Activated CD8-positive, alpha-beta T cell treated with anti-CD3 and anti-CD28 coated beads, Interleukin-2, amount 10 ng/mL, durations not matched to agents 7 days and 5 days (primary cell): ENCODE data around the gene TTR. TPM values are rescaled to one million over a fixed set of nuclear protein-coding genes. Genes with fewer than 3 reads are reported as not detected.

Experiments
- ATAC-seq: fragments of 150-1000 bp; cut with Tn5 transposase; one replicate; pipeline ENCODE4 v1.10.0; 2021; ENCODE audit warnings: moderate library complexity
- CTCF ChIA-PET: fragments of 350-600 bp; sonication (Branson Sonifier 250); formaldehyde crosslinking; loops from one replicate; lab custom pipeline; 2021; ENCODE audit warnings: antibody characterized with exemption; lab: Charles Lee
- POLR2A ChIA-PET: fragments of 350-600 bp; sonication (Branson Sonifier 250); formaldehyde crosslinking; loops from one replicate; lab custom pipeline; 2021; ENCODE audit warnings: antibody characterized with exemption; lab: Charles Lee
- DNase-seq: peaks from one replicate; pipeline ENCODE4 v3.0.0-alpha.2; 2020
- H3K27ac Mint-ChIP-seq: one replicate; pipeline ENCODE4 v1.8.0; 2021; ENCODE audit warnings: mild to moderate bottlenecking, mixed read lengths
- H3K27me3 Mint-ChIP-seq: one replicate; pipeline ENCODE4 v1.8.0; 2021; ENCODE audit warnings: low read depth, mixed read lengths
- H3K36me3 Mint-ChIP-seq: one replicate; pipeline ENCODE4 v1.8.0; 2021; ENCODE audit warnings: low read depth, mixed read lengths
- H3K4me1 Mint-ChIP-seq: one replicate; pipeline ENCODE4 v1.8.0; 2021; ENCODE audit warnings: low read depth, mixed read lengths
- H3K4me3 Mint-ChIP-seq: one replicate; pipeline ENCODE4 v1.8.0; 2021; ENCODE audit warnings: mild to moderate bottlenecking, mixed read lengths
- H3K9me3 Mint-ChIP-seq: one replicate; pipeline ENCODE4 v1.8.0; 2022; ENCODE audit warnings: mixed read lengths; ENCODE audit not compliant: insufficient read depth
- total RNA-seq, 2 experiments: library from RNA; stranded (reverse); gene quantifications; one replicate each; pipeline ENCODE4 v1.2.3, GENCODE V29; 2021

TTR gene
- not detected for total RNA-seq

- ChIA-PET CTCF (no interaction called here), POLR2A (no interaction called here)
- ATAC-seq: no peak
- H3K36me3 Mint-ChIP-seq: no peaks in the 10 kb centered on the region
- no peak for DNase-seq
- no peaks in the 10 kb centered on the region for H3K9me3 Mint-ChIP-seq
- no peak within 1 kb of the TSS for H3K27ac Mint-ChIP-seq
- H3K27me3 Mint-ChIP-seq: peaks cover 2% of the 10 kb centered on the region
- H3K4me3 Mint-ChIP-seq: no peak within 1 kb of the TSS
- no peaks in the 10 kb centered on the region for H3K4me1 Mint-ChIP-seq
Measured at GRCh38 chr18:31591628-31592027, at the start of gene TTR. Gene TTR, plus strand, starts transcription at chr18:31591877. Its CDS starts 26 bp downstream, at chr18:31591903.

GRCh38 chr18:31546476-31546875 lies 45.2 kb upstream of the TTR start:
- H3K9me3 Mint-ChIP-seq: no peaks in the 10 kb centered on the region
- ATAC-seq (no peak), DNase-seq (no peak)
- CTCF ChIA-PET: no interaction called here
- H3K27ac Mint-ChIP-seq: no peak overlapping the region
- no peaks in the 10 kb centered on the region for H3K36me3 Mint-ChIP-seq
- no peaks in the 10 kb centered on the region for H3K4me1 Mint-ChIP-seq
- POLR2A ChIA-PET: no interaction called here
- H3K4me3 Mint-ChIP-seq: no peak overlapping the region
- H3K27me3 Mint-ChIP-seq: no peaks in the 10 kb centered on the region

GRCh38 chr18:31548853-31549252 lies 42.8 kb upstream of the TTR start:
- Mint-ChIP-seq H3K27ac (no peak overlapping the region), H3K4me1 (no peaks in the 10 kb centered on the region), H3K9me3 (no peaks in the 10 kb centered on the region), H3K4me3 (no peak overlapping the region), H3K27me3 (peaks cover 2% of the 10 kb centered on the region), H3K36me3 (no peaks in the 10 kb centered on the region)
- DNase-seq: no peak
- ATAC-seq: no peak
- POLR2A ChIA-PET: no interaction called here
- CTCF ChIA-PET: interaction anchor here (1.7 kb wide), 1 partner anchor 174 kb away, joined by 6 read pairs; no protein-coding TSS in a partner anchor

GRCh38 chr18:31549416-31549815 lies 42.3 kb upstream of the TTR start:
- DNase-seq (no peak), ATAC-seq (no peak)
- no peak overlapping the region for H3K27ac Mint-ChIP-seq
- H3K36me3 Mint-ChIP-seq: no peaks in the 10 kb centered on the region
- CTCF ChIA-PET: interaction anchor here (1.7 kb wide), 1 partner anchor 173 kb away, joined by 6 read pairs; no protein-coding TSS in a partner anchor
- no peaks in the 10 kb centered on the region for H3K4me1 Mint-ChIP-seq
- POLR2A ChIA-PET: no interaction called here
- H3K27me3 Mint-ChIP-seq: peaks cover 7% of the 10 kb centered on the region
- H3K9me3 Mint-ChIP-seq: no peaks in the 10 kb centered on the region
- H3K4me3 Mint-ChIP-seq: no peak overlapping the region

GRCh38 chr18:31551883-31552282 lies 39.8 kb upstream of the TTR start:
- Mint-ChIP-seq H3K36me3 (no peaks in the 10 kb centered on the region), H3K27ac (no peak overlapping the region), H3K4me1 (no peaks in the 10 kb centered on the region), H3K9me3 (no peaks in the 10 kb centered on the region), H3K4me3 (no peak overlapping the region), H3K27me3 (peaks cover 10% of the 10 kb centered on the region)
- ChIA-PET CTCF (no interaction called here), POLR2A (no interaction called here)
- ATAC-seq (no peak), DNase-seq (no peak)

GRCh38 chr18:31553800-31554199 lies 37.9 kb upstream of the TTR start:
- ChIA-PET CTCF (interaction anchor here (0.6 to 1.8 kb wide), 3 partner anchors 17 to 572 kb away, joined by 3 to 6 read pairs (median 5); no protein-coding TSS in a partner anchor), POLR2A (no interaction called here)
- ATAC-seq: no peak
- no peak for DNase-seq
- Mint-ChIP-seq H3K9me3 (no peaks in the 10 kb centered on the region), H3K27me3 (peaks cover 10% of the 10 kb centered on the region), H3K27ac (no peak overlapping the region), H3K4me3 (no peak overlapping the region), H3K36me3 (no peaks in the 10 kb centered on the region), H3K4me1 (no peaks in the 10 kb centered on the region)

GRCh38 chr18:31554776-31555175 lies 36.9 kb upstream of the TTR start:
- ATAC-seq (no peak), DNase-seq (no peak)
- H3K27me3 Mint-ChIP-seq: peaks cover 10% of the 10 kb centered on the region
- no peak overlapping the region for H3K27ac Mint-ChIP-seq
- POLR2A ChIA-PET: no interaction called here
- no peaks in the 10 kb centered on the region for H3K36me3 Mint-ChIP-seq
- no peak overlapping the region for H3K4me3 Mint-ChIP-seq
- CTCF ChIA-PET: interaction anchor here (1.8 to 3.6 kb wide), 2 partner anchors 16 to 169 kb away, joined by 6 to 64 read pairs; no protein-coding TSS in a partner anchor
- H3K4me1 Mint-ChIP-seq: no peaks in the 10 kb centered on the region
- no peaks in the 10 kb centered on the region for H3K9me3 Mint-ChIP-seq

- peaks cover 10% of the 10 kb centered on the region for H3K27me3 Mint-ChIP-seq
- H3K4me3 Mint-ChIP-seq: no peak overlapping the region
- DNase-seq (peak; percentile 58), ATAC-seq (no peak)
- no peaks in the 10 kb centered on the region for H3K36me3 Mint-ChIP-seq
- CTCF ChIA-PET: interaction anchor here (0.5 to 3.6 kb wide), 11 partner anchors 17 to 516 kb away, joined by 3 to 64 read pairs (median 4); no protein-coding TSS in a partner anchor
- POLR2A ChIA-PET: no interaction called here
- H3K27ac Mint-ChIP-seq: no peak overlapping the region
- H3K4me1 Mint-ChIP-seq: no peaks in the 10 kb centered on the region
- H3K9me3 Mint-ChIP-seq: no peaks in the 10 kb centered on the region
Measured at GRCh38 chr18:31555971-31556747, 35.5 kb upstream of the TTR start.

- no peak overlapping the region for H3K27ac Mint-ChIP-seq
- H3K4me3 Mint-ChIP-seq: no peak overlapping the region
- H3K4me1 Mint-ChIP-seq: no peaks in the 10 kb centered on the region
- peaks cover 12% of the 10 kb centered on the region for H3K27me3 Mint-ChIP-seq
- ATAC-seq: no peak
- no peaks in the 10 kb centered on the region for H3K9me3 Mint-ChIP-seq
- ChIA-PET CTCF (interaction anchor here (1.5 to 3.6 kb wide), 2 partner anchors 68 to 167 kb away, joined by 4 to 64 read pairs; no protein-coding TSS in a partner anchor), POLR2A (no interaction called here)
- no peaks in the 10 kb centered on the region for H3K36me3 Mint-ChIP-seq
- DNase-seq: no peak
Measured at GRCh38 chr18:31557446-31557845, 34.2 kb upstream of the TTR start.

GRCh38 chr18:31558567-31558966 lies 33.1 kb upstream of the TTR start:
- DNase-seq (no peak), ATAC-seq (no peak)
- H3K4me1 Mint-ChIP-seq: no peaks in the 10 kb centered on the region
- H3K4me3 Mint-ChIP-seq: no peak overlapping the region
- ChIA-PET CTCF (no interaction called here), POLR2A (interaction anchor here (1.2 kb wide), 1 partner anchor 164 kb away, joined by 5 read pairs; no protein-coding TSS in a partner anchor)
- H3K27me3 Mint-ChIP-seq: peaks cover 12% of the 10 kb centered on the region
- no peaks in the 10 kb centered on the region for H3K9me3 Mint-ChIP-seq
- no peak overlapping the region for H3K27ac Mint-ChIP-seq
- no peaks in the 10 kb centered on the region for H3K36me3 Mint-ChIP-seq

GRCh38 chr18:31562726-31563125 lies 29.0 kb upstream of the TTR start:
- DNase-seq (no peak), ATAC-seq (no peak)
- ChIA-PET POLR2A (interaction anchor here (0.5 kb wide), 1 partner anchor 284 kb away, joined by 3 read pairs; no protein-coding TSS in a partner anchor), CTCF (interaction anchor here (2.2 kb wide), 1 partner anchor 160 kb away, joined by 7 read pairs; no protein-coding TSS in a partner anchor)
- no peak overlapping the region for H3K4me3 Mint-ChIP-seq
- no peaks in the 10 kb centered on the region for H3K9me3 Mint-ChIP-seq
- H3K4me1 Mint-ChIP-seq: no peaks in the 10 kb centered on the region
- no peaks in the 10 kb centered on the region for H3K36me3 Mint-ChIP-seq
- H3K27me3 Mint-ChIP-seq: peaks cover 2% of the 10 kb centered on the region
- H3K27ac Mint-ChIP-seq: no peak overlapping the region

- Mint-ChIP-seq H3K9me3 (no peaks in the 10 kb centered on the region), H3K4me1 (no peaks in the 10 kb centered on the region), H3K27ac (no peak overlapping the region), H3K36me3 (no peaks in the 10 kb centered on the region), H3K27me3 (peaks cover 2% of the 10 kb centered on the region), H3K4me3 (no peak overlapping the region)
- ATAC-seq: no peak
- CTCF ChIA-PET: interaction anchor here (2.2 kb wide), 1 partner anchor 159 kb away, joined by 7 read pairs; no protein-coding TSS in a partner anchor
- POLR2A ChIA-PET: no interaction called here
- DNase-seq: no peak
Measured at GRCh38 chr18:31563778-31564177, 27.9 kb upstream of the TTR start.
